ENCODE measurements around the gene ARHGAP26. TPM values are rescaled to one million over a fixed set of nuclear protein-coding genes. Genes with fewer than 3 reads are reported as not detected.

ARHGAP26 gene
- total RNA-seq, 1 experiment from 2014 or later: 34.5 TPM

DNA sequence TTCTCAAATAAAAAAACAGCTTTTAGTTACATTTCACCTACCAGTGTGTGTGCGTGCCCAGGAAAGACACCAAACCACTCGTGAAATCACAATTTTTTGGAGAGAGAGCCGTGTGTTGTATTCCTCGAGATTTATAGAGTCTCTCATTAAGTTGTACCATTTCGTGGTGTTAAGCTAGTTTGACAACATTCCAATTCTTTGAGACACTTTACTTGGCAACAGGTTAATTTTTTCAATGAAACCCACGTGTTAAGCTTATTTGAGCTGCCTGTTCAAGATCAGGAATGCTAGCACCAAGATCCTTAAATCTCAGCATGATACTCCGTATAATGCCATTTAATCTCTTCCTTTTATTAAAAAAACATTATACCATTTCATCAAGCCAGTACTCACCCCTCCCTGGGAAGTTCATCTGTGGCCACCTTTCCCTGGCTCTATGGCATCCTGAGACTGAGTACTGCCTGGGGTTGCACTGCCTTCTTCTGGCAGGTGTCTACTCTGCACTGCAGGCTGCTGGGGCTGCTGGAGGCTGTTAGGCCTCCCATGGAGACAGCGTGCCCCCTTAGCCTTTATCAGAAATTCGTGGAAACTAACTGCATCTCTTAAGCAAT lies 143.7 kb downstream of the ARHGAP26 start:
- CTCF ChIA-PET: interaction anchor here (1.8 to 4.0 kb wide), 3 partner anchors 25 to 201 kb away, joined by 10 to 17 read pairs (median 13); no protein-coding TSS in a partner anchor

More for the DNA sequence above, 143.7 kb downstream of the ARHGAP26 start:
- no peak overlapping the region for H3K9ac ChIP-seq (ENCODE audit: low read length)
- TF ChIP-seq POLR2AphosphoS5 (IDR thresholded peaks at IDR 0.05; ENCODE audit: low read depth, low read length) (no peak), CBX3 (IDR thresholded peaks at IDR 0.05; ENCODE audit: low read depth) (no peak), SIN3A (IDR thresholded peaks at IDR 0.05; ENCODE audit: low read depth) (no peak), EZH2 (IDR thresholded peaks at IDR 0.05) (no peak), POLR2A (IDR thresholded peaks at IDR 0.05; ENCODE audit: borderline replicate concordance, extremely low read depth, insufficient read depth, insufficient read length) (no peak), TCF7L2 (IDR thresholded peaks at IDR 0.05; ENCODE audit: borderline replicate concordance, extremely low read depth, insufficient read depth, insufficient read length) (no peak), YY1 (IDR thresholded peaks at IDR 0.05; ENCODE audit: extremely low read depth, insufficient replicate concordance, low read depth, low read length) (no peak), ZFX (IDR thresholded peaks at IDR 0.05) (no peak), SRF (IDR thresholded peaks at IDR 0.05; ENCODE audit: low read depth) (no peak), RAD21 (IDR thresholded peaks at IDR 0.05; ENCODE audit: low read depth) (peak; percentile 63), SP1 (IDR thresholded peaks at IDR 0.05; ENCODE audit: low read depth) (peak; percentile 59), ZNF274 (IDR thresholded peaks at IDR 0.05; ENCODE audit: low read depth, low read length) (no peak)
- TF ChIP-seq, protein P1, sequence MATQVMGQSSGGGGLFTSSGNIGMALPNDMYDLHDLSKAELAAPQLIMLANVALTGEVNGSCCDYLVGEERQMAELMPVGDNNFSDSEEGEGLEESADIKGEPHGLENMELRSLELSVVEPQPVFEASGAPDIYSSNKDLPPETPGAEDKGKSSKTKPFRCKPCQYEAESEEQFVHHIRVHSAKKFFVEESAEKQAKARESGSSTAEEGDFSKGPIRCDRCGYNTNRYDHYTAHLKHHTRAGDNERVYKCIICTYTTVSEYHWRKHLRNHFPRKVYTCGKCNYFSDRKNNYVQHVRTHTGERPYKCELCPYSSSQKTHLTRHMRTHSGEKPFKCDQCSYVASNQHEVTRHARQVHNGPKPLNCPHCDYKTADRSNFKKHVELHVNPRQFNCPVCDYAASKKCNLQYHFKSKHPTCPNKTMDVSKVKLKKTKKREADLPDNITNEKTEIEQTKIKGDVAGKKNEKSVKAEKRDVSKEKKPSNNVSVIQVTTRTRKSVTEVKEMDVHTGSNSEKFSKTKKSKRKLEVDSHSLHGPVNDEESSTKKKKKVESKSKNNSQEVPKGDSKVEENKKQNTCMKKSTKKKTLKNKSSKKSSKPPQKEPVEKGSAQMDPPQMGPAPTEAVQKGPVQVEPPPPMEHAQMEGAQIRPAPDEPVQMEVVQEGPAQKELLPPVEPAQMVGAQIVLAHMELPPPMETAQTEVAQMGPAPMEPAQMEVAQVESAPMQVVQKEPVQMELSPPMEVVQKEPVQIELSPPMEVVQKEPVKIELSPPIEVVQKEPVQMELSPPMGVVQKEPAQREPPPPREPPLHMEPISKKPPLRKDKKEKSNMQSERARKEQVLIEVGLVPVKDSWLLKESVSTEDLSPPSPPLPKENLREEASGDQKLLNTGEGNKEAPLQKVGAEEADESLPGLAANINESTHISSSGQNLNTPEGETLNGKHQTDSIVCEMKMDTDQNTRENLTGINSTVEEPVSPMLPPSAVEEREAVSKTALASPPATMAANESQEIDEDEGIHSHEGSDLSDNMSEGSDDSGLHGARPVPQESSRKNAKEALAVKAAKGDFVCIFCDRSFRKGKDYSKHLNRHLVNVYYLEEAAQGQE (IDR thresholded peaks at IDR 0.05; ENCODE audit: low read depth): no peak
- TF ChIP-seq, protein P2, sequence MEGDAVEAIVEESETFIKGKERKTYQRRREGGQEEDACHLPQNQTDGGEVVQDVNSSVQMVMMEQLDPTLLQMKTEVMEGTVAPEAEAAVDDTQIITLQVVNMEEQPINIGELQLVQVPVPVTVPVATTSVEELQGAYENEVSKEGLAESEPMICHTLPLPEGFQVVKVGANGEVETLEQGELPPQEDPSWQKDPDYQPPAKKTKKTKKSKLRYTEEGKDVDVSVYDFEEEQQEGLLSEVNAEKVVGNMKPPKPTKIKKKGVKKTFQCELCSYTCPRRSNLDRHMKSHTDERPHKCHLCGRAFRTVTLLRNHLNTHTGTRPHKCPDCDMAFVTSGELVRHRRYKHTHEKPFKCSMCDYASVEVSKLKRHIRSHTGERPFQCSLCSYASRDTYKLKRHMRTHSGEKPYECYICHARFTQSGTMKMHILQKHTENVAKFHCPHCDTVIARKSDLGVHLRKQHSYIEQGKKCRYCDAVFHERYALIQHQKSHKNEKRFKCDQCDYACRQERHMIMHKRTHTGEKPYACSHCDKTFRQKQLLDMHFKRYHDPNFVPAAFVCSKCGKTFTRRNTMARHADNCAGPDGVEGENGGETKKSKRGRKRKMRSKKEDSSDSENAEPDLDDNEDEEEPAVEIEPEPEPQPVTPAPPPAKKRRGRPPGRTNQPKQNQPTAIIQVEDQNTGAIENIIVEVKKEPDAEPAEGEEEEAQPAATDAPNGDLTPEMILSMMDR (IDR thresholded peaks at IDR 0.05 in 2 of 3, conservative IDR thresholded peaks at IDR 0.05 in 1 of 3; ENCODE audit: borderline replicate concordance in 1 of 3, insufficient read depth in 1 of 3, low read depth in 2 of 3, low read length in 2 of 3): peak; percentile 21 to 45 (median 33); a peak in 3 of 6 replicates
- TF ChIP-seq, protein P3, sequence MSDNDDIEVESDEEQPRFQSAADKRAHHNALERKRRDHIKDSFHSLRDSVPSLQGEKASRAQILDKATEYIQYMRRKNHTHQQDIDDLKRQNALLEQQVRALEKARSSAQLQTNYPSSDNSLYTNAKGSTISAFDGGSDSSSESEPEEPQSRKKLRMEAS (IDR thresholded peaks at IDR 0.05): peak; percentile 33; the same call in 1 of the 2 replicates
- H3K9me3 ChIP-seq (ENCODE audit: control insufficient read depth in 1 of 2, insufficient read depth in 1 of 2, low read depth in 1 of 2, low read length in 2 of 2): no peaks in the 10 kb centered on the region
- H3K4me3 ChIP-seq (replicated peaks in 1 of 2; ENCODE audit: low read depth in 1 of 2, low read length in 2 of 2): no peak overlapping the region
- BruUV-seq (replicated peaks): no TSS peak
- H3K4me1 ChIP-seq (ENCODE audit: control insufficient read depth in 1 of 2, insufficient read depth in 2 of 2, low read length in 2 of 2): peaks cover 15% of the 10 kb centered on the region in 2 experiments; a peak in 3 of 4 replicates
- ChIA-PET POLR2A (no interaction called here), RAD21 (ENCODE audit: low non-redundant PET in 1 of 2, low total read pairs in 2 of 2, uncharacterized antibody in 2 of 2, unreplicated experiment in 2 of 2) (interaction anchor here in 1 of 2 experiments (0.6 to 1.2 kb wide), 2 partner anchors 25 to 189 kb away, joined by 3 to 4 read pairs; no protein-coding TSS in a partner anchor)
- H4K20me1 ChIP-seq (ENCODE audit: insufficient read depth): no peaks in the 10 kb centered on the region
- peak overlapping the region; percentile 19; the same call in 1 of the 2 replicates for H3K27ac ChIP-seq (ENCODE audit: low read depth, low read length)
- intact Hi-C loops (cut with micrococcal nuclease): no loop called here
- 0 out of 4 replicates have a peak, but pooled peaks cover 0 to 2% of the 10 kb centered on the region in 2 experiments for H3K36me3 ChIP-seq (ENCODE audit: control insufficient read depth in 1 of 2, insufficient read depth in 2 of 2, low read length in 2 of 2)
- DNase-seq (ENCODE audit: low read depth, low spot score) (no peak), ATAC-seq (peak; percentile 73)
- no peaks in the 10 kb centered on the region for H3K9me2 ChIP-seq (ENCODE audit: insufficient read depth)
- H3K79me2 ChIP-seq (ENCODE audit: insufficient read depth, low read length): no peaks in the 10 kb centered on the region
- H3K4me2 ChIP-seq (ENCODE audit: low read length): peak overlapping the region; percentile 30
- no peak overlapping the region for H2AFZ ChIP-seq (ENCODE audit: low read depth, low read length, poor library complexity, severe bottlenecking)
- no peaks in the 10 kb centered on the region for H3K27me3 ChIP-seq (ENCODE audit: insufficient read depth, low read length)
